Loucy (cell line): ENCODE data around the gene GBA2.

ENCODE experiments used
- EZH2phosphoT487 ChIP-seq: fragments of 200-600 bp; IDR thresholded peaks from 2 replicates; pipeline ENCODE4 v1.6.1; 2018; ENCODE audit warnings: antibody characterized with exemption, mild to moderate bottlenecking, moderate library complexity, borderline replicate concordance
- TF ChIP-seq, protein P1 (sequence below): fragments of 200-600 bp; sonication (generic); conservative IDR thresholded peaks from 2 replicates; pipeline ENCODE4 v1.5.1; 2014; ENCODE audit warnings: mild to moderate bottlenecking, antibody characterized with exemption, low read length

DNA sequence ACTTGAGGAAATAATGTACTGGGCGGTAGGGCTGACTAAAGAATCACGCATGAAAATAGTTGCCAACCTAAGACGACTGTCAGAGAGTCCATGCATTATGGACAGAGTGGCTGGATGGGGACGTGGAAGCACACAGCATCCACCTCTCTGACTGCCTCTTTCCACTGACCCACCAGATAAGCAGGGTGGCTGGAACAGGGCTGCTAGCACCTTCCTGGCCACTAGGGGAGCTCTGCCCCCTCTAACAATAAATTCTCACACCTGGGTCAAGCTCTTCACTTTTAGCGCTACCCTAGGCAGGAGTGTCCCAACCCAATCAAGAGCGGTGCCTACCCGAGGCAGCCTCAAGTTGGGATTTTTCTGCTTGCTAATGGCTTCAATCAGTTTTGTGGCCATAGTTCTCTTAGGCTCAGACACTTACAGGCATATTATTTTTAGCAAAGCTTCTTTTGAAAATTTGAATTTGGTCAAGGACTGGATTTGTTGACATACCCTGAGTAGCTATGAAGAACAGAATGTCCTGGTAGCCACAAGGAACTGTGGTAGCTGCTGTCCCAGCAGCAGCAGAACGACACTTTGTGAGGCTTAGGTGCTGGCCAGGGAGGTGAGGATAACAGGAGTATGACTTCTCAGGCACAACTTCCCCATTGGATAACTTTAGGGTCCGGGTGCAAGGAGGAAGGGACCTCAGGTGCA lies 52.4 kb downstream of the GBA2 start:
- TF ChIP-seq, protein P1, sequence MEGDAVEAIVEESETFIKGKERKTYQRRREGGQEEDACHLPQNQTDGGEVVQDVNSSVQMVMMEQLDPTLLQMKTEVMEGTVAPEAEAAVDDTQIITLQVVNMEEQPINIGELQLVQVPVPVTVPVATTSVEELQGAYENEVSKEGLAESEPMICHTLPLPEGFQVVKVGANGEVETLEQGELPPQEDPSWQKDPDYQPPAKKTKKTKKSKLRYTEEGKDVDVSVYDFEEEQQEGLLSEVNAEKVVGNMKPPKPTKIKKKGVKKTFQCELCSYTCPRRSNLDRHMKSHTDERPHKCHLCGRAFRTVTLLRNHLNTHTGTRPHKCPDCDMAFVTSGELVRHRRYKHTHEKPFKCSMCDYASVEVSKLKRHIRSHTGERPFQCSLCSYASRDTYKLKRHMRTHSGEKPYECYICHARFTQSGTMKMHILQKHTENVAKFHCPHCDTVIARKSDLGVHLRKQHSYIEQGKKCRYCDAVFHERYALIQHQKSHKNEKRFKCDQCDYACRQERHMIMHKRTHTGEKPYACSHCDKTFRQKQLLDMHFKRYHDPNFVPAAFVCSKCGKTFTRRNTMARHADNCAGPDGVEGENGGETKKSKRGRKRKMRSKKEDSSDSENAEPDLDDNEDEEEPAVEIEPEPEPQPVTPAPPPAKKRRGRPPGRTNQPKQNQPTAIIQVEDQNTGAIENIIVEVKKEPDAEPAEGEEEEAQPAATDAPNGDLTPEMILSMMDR = peak; percentile 95
- no peak for TF ChIP-seq EZH2phosphoT487
